Adrenal gland (tissue), 12 donors: ENCODE data around the gene CABP2. TPM values are rescaled to one million over a fixed set of nuclear protein-coding genes. Genes with fewer than 3 reads are reported as not detected.
A peak's percentile ranks its signal among the peaks of the same experiment; 100 is the strongest.
"Not testable (repeated sequence)": the region's sequence is repeated elsewhere in the genome, so short reads cannot be mapped to it uniquely, and the experiment has no call there.

Source experiments
- DNase-seq, 7 donors: peaks; one replicate each; pipeline ENCODE4 v3.0.0-alpha.2; 2019 to 2020
- H3K27ac ChIP-seq, 5 donors: fragments of 200-600 bp; sonication (generic) in 4 of 5; 1 replicate in 3 of 5; 2 replicates in 2 of 5; pipeline versions ENCODE4 v1.5.1 to v1.8.0; 2016 to 2020; ENCODE audit warnings: mild to moderate bottlenecking in 1 of 5
- H3K27me3 ChIP-seq: fragments of 200-600 bp; 2 replicates; pipeline ENCODE4 v1.8.0; 2021
- H3K36me3 ChIP-seq, 2 donors: fragments of 200-600 bp; replicated peaks in 1 of 2; 1 replicate in 1 of 2; 2 replicates in 1 of 2; pipeline versions ENCODE4 v1.5.1 to v1.8.0; 2018 to 2022
- H3K4me1 ChIP-seq, 2 donors: fragments of 200-600 bp; replicated peaks in 1 of 2; 1 replicate in 1 of 2; 2 replicates in 1 of 2; pipeline versions ENCODE4 v1.5.1 to v1.8.0; 2018 to 2021
- H3K4me3 ChIP-seq, 4 donors: fragments of 200-600 bp; sonication (generic) in 3 of 4; one replicate each; pipeline ENCODE4 v1.5.1; 2016 to 2018
- H3K9me3 ChIP-seq, 3 donors: fragments of 200-600 bp; sonication (generic) in 1 of 3; replicated peaks in 1 of 3; 1 replicate in 2 of 3; 2 replicates in 1 of 3; pipeline versions ENCODE4 v1.5.1 to v1.8.0; 2016 to 2021
- POLR2A ChIP-seq, 2 donors: fragments of 450-650 bp; IDR thresholded peaks; one replicate each; pipeline ENCODE4 v1.6.1; 2017; ENCODE audit warnings: antibody characterized with exemption in 2 of 2, mild to moderate bottlenecking in 2 of 2, moderate library complexity in 1 of 2
- WGBS, 4 donors: extraction: QIAGEN DNeasy Blood & Tissue Kit in 2 of 4; methylation state at CpG; one replicate each; pipeline versions ENCODE4 v1.1.5 to v1.1.7; 2013 to 2017; 5-methylcytosine and 5-hydroxymethylcytosine counted together
- intact Hi-C, 2 donors: fragments of 100-400 bp; cut with DNase I; formaldehyde crosslinking; loops; one replicate each; pipeline versions ENCODE4 v1.14.1 to v1.15.0; 2022 to 2023
- polyA plus RNA-seq, 3 donors: library from polyadenylated mRNA; stranded (reverse); fragments of 200-250 nt in 2 of 3; fragments of 350-450 nt in 1 of 3; fragmentation: Illumina TruSeq in 1 of 3; extraction: RNeasy Lipid Tissue Mini Kit (QIAGEN cat#74804) in 1 of 3; gene quantifications; one replicate each; pipeline ENCODE4 v1.2.3, GENCODE V29; 2013 to 2014
- total RNA-seq, 9 donors: library from RNA; depleted of rRNA in 4 of 9; stranded (reverse); fragments of >200 nt in 4 of 9; fragments of 120-200 nt in 1 of 9; fragmentation: NEBNext Ultra II Directional in 1 of 9; extraction: Animal tissue kit (Norgen Biotek cat#: 25700) in 1 of 9; gene quantifications; one replicate each; pipeline versions ENCODE4 v1.1.0 to v1.2.4, GENCODE V29; 2013 to 2023
- TF ChIP-seq, protein P1 (sequence below), 6 experiments: fragments of 450-650 bp in 4 of 6; fragments of 200-600 bp in 2 of 6; sonication (generic) in 1 of 6; IDR thresholded peaks; 1 replicate in 5 of 6; 2 replicates in 1 of 6; pipeline versions ENCODE4 v1.5.1 to v1.8.0; 2016 to 2021; ENCODE audit warnings: antibody characterized with exemption in 6 of 6, mild to moderate bottlenecking in 2 of 6, moderate library complexity in 1 of 6
- donor health status: healthy with polysubstance abuse.
- donor health status: Bipolar disorder and iron deficiency.
- donor health status: DM: yes; HTN: yes; CAD: no.
- donor health status: DM: no; HTN: no; CAD: no.
- donor health status: DM: no; HTN: no; CAD: no.
- donor health status: DM: yes; HTN: yes; CAD: no.

CABP2 gene
- total and polyA plus RNA-seq, 12 donors: not detected

DNA sequence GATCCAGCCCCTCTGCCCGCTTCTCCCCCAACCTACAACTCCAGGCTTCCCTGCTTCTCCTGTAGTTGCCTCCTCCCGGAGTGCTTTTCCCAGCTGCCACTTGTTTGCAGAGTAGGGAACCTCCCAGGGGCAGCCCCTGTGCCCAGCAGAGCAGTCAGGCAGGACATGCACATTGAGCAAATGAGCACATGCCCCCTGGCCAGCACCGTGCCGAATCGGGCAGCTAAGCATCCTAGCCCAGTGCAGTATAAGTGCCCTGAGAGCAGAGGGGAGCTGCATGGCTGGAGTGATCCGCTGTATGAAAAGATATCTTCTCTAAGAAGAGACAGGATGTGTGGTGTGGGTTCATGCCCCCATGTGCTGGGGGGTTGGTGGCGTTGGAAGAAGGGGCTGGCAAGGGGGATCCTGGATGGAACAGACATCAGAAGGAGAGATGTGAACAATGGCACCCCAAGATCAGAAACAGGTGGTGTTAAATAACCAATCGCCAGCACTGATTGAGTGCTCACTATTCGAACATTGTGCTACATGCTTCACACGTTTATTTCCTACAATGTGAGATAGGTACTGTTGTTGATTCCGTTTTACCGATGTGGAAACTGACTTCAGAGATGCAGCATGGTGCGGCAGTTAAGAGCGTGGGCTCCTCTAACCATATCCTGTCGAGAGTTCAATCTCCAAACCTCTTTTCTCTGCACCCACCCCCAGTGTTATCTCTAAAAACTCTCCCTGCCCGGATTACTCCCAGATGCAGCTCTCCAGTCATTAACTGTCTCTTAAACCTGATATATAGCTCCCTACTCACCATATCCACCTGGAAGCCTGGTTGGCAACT is 39.2 kb downstream of the CABP2 start:
- 88 to 92% (median 88%) methylated on average over 13 to 16 of the region's 16 CpGs for WGBS, 4 donors
- no peaks in the 10 kb centered on the region for H3K9me3 ChIP-seq
- H3K4me1 ChIP-seq: peaks cover 17 to 24% of the 10 kb centered on the region in 2 donors
- H3K36me3 ChIP-seq: peaks cover 0 to 16% of the 10 kb centered on the region in 2 donors
- intact Hi-C loops: no loop called here
- TF ChIP-seq, protein P1, sequence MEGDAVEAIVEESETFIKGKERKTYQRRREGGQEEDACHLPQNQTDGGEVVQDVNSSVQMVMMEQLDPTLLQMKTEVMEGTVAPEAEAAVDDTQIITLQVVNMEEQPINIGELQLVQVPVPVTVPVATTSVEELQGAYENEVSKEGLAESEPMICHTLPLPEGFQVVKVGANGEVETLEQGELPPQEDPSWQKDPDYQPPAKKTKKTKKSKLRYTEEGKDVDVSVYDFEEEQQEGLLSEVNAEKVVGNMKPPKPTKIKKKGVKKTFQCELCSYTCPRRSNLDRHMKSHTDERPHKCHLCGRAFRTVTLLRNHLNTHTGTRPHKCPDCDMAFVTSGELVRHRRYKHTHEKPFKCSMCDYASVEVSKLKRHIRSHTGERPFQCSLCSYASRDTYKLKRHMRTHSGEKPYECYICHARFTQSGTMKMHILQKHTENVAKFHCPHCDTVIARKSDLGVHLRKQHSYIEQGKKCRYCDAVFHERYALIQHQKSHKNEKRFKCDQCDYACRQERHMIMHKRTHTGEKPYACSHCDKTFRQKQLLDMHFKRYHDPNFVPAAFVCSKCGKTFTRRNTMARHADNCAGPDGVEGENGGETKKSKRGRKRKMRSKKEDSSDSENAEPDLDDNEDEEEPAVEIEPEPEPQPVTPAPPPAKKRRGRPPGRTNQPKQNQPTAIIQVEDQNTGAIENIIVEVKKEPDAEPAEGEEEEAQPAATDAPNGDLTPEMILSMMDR (IDR thresholded peaks at IDR 0.05): no peak
- no peak for TF ChIP-seq POLR2A (IDR thresholded peaks at IDR 0.05)
- DNase-seq: no peak
- peak overlapping the region in 1 of 4 donors; percentile 67 for H3K4me3 ChIP-seq
- H3K27ac ChIP-seq: peak overlapping the region in 1 of 5 donors; percentile 26
- no peaks in the 10 kb centered on the region for H3K27me3 ChIP-seq

DNA sequence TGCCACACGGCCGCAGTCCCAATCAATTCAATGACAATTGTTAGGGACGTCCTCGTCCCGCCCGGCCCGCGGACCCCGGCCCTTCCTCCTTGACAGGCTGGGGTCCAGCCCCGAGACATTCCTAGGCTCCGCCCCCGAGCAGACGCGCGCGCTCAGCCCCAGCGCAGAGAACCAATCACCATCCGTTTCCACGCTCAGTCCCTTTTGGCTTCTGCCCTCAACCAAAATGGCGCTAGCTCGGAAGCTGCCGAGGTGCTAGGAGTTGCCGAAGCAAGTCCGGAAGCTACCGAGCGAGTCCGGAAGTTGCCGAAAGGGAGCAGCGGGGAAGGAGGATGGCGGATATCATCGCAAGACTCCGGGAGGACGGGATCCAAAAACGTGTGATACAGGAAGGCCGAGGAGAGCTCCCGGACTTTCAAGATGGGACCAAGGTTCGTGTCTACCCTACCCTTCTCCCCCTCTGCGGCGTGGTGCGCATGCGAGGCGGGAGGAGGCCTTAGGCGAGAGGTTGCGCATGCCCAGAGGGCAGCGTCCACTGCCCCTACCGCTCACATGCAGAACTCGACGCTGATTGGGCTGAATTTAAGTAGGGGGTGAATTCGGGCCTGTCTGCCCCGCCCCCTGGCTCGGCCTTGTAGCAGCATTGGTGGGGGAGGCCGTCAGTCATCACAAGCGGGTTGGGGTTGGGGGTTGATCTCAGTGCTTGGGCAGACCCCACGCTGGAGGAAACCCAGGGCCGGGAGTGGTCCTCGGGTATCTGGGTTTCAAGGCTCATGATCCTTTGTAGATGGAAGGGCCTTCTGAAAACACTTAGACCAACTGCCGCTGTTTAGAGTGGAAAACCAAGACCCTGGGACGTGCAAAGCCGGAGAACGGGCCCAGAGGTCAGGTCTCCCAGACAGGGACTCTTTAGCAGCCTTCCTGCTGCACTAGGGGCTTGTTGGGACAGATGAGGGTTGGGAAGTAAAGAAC is 40.1 kb downstream of the CABP2 start, which contains the start of gene AIP:
Gene AIP, plus strand, starts transcription at position 200 of the 972 bp plus-strand sequence. Its CDS starts 133 bp downstream, at position 333.
- WGBS, 4 donors: 9 to 24% (median 12%) methylated on average over 13 to 60 of the region's 60 CpGs
- peak; percentile 95 to 99 (median 98) for DNase-seq
- intact Hi-C loops: no loop called here
- Histone ChIP-seq H3K36me3 (peaks cover 0 to 12% of the 10 kb centered on the region in 2 donors), H3K4me1 (peaks cover 17 to 24% of the 10 kb centered on the region in 2 donors), H3K9me3 (no peaks in the 10 kb centered on the region), H3K27ac (peak within 1 kb of the TSS in 4 of 5 donors; percentile 64 to 92 (median 84)), H3K27me3 (no peaks in the 10 kb centered on the region), H3K4me3 (peak within 1 kb of the TSS in 2 of 4 donors; percentile 41 to 67)
- TF ChIP-seq, protein P1 (IDR thresholded peaks at IDR 0.05): peak in 5 of 6 experiments; percentile 26 to 61 (median 42)
- TF ChIP-seq POLR2A (IDR thresholded peaks at IDR 0.05): peak; percentile 36 to 40

DNA sequence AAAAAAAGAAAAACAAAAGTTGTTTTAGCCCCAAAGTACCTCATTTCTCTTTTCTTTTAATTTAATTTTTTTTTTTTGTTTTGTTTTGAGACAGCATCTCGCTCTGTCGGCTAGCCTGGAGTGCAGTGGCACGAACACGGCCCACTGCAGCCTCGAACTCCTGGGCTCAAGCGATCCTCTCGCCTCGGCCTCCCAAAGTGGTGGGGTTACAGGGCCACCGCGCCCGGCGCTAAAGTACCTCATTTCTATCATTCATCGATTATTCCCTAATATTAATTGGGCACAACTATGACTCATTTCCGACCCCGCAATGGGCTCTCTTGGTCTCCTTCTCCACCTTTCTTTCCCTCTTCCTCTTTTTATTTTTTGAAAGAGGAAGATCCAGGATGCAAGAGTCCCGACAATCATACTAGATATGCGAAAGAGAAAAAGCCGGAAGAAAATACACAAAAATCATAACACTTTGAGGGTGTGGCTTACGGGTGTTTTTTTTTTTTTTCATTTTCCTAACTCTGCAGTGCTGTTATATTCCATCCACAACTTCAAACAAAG is 40.9 kb downstream of the CABP2 start:
- TF ChIP-seq, protein P1 (IDR thresholded peaks at IDR 0.05): no peak
- no peak for TF ChIP-seq POLR2A (IDR thresholded peaks at IDR 0.05)
- H3K4me1 ChIP-seq: peaks cover 17 to 24% of the 10 kb centered on the region in 2 donors
- H3K9me3 ChIP-seq: no peaks in the 10 kb centered on the region
- peaks cover 0 to 5% of the 10 kb centered on the region in 2 donors for H3K36me3 ChIP-seq
- H3K27me3 ChIP-seq: no peaks in the 10 kb centered on the region
- 29 to 41% (median 39%) methylated on average over 19 of the region's 19 CpGs for WGBS, 4 donors
- DNase-seq: no peak
- intact Hi-C loops: no loop called here
- peak overlapping the region in 4 of 5 donors; percentile 64 to 92 (median 84) for H3K27ac ChIP-seq
- peak overlapping the region in 2 of 4 donors; percentile 41 to 67 for H3K4me3 ChIP-seq

DNA sequence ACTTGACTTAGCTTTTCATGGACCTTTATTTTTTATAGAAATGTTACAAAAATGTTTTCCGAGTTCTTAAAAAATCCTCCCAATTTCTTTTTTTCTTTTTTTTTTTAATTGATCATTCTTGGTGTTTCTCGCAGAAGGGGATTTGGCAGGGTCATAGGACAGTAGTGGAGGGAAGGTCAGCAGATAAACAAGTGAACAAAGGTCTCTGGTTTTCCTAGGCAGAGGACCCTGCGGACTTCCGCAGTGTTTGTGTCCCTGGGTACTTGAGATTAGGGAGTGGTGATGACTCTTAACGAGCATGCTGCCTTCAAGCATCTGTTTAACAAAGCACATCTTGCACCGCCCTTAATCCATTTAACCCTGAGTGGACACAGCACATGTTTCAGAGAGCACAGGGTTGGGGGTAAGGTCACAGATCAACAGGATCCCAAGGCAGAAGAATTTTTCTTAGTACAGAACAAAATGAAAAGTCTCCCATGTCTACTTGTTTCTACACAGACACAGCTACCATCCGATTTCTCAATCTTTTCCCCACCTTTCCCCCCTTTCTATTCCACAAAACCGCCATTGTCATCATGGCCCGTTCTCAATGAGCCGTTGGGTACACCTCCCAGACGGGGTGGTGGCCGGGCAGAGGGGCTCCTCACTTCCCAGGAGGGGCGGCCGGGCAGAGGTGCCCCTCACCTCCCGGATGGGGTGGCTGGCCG is 45.7 kb downstream of the CABP2 start:
- WGBS, 4 donors: 81 to 86% (median 84%) methylated on average over 12 to 14 of the region's 16 CpGs
- intact Hi-C loops: not testable (repeated sequence)

DNA sequence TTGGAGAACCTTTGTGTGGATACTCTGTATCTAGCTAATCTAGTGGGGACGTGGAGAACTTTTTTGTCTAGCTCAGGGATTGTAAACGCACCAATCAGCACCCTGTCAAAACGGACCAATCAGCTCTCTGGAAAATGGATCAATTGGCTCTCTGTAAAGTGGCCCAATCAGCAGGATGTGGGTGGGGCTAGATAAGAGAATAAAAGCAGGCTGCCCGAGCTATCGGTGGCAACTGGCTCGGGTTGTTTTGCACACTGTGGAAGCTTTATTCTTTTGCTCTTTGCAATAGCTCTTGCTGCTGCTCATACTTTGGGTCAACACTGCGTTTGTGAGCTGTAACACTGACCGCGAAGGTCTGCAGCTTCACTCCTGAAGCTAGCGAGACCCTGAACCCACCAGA is 46.6 kb downstream of the CABP2 start:
- H3K27me3 ChIP-seq, intact Hi-C loops, H3K9me3 ChIP-seq, H3K36me3 ChIP-seq, H3K4me1 ChIP-seq, H3K4me3 ChIP-seq, DNase-seq, H3K27ac ChIP-seq: not testable (repeated sequence)
- WGBS, 4 donors: 77 to 85% (median 83%) methylated on average over 10 of the region's 10 CpGs

More for the DNA sequence above, 45.7 kb downstream of the CABP2 start:
- H3K9me3 ChIP-seq, H3K4me3 ChIP-seq, H3K4me1 ChIP-seq, H3K27me3 ChIP-seq, H3K36me3 ChIP-seq, DNase-seq, H3K27ac ChIP-seq: not testable (repeated sequence)
